AG04450 (cell line): ENCODE data around the gene MTF2. TPM values are rescaled to one million over a fixed set of nuclear protein-coding genes. Genes with fewer than 3 reads are reported as not detected.
"Not testable (repeated sequence)": the region's sequence is repeated elsewhere in the genome, so short reads cannot be mapped to it uniquely, and the experiment has no call there.

ENCODE experiments used
- CTCF ChIA-PET: fragments of 300-600, 350-600 bp; formaldehyde crosslinking; extraction: SDS; loops from one replicate; lab custom pipeline; 2022; ENCODE audit warnings: antibody characterized with exemption, inconsistent platforms; lab: Charles Lee
- POLR2A ChIA-PET: fragments of 350-600 bp; formaldehyde crosslinking; extraction: SDS; loops from one replicate; lab custom pipeline; 2021; ENCODE audit warnings: antibody characterized with exemption, inconsistent platforms; lab: Yijun Ruan, JAX
- DNase-seq: peaks from one replicate; pipeline ENCODE4 v3.0.0-alpha.2; 2011; ENCODE audit warnings: low read depth, low spot score
- H3K27ac ChIP-seq: one replicate; pipeline ENCODE4 v1.5.1; 2012; ENCODE audit warnings: low read depth, low read length, control low read depth
- H3K27me3 ChIP-seq: one replicate; pipeline ENCODE4 v1.6.0; 2012; ENCODE audit warnings: low read length; ENCODE audit not compliant: control insufficient read depth, insufficient read depth
- H3K4me3 ChIP-seq: 2 replicates; pipeline ENCODE4 v1.5.1; 2011; ENCODE audit warnings: mild to moderate bottlenecking, low read depth, low read length, control low read depth
- H3K9me3 ChIP-seq: 2 replicates; pipeline ENCODE4 v1.5.1; 2012; ENCODE audit warnings: low read length; ENCODE audit not compliant: control insufficient read depth, insufficient read depth
- polyA plus RNA-seq: library from polyadenylated mRNA; depleted of rRNA; stranded (reverse); fragments of >200 nt; gene quantifications from 2 replicates; pipeline ENCODE4 v1.2.3, GENCODE V29; 2011
- TF ChIP-seq, protein P1 (sequence below): IDR thresholded peaks from 2 replicates; pipeline ENCODE4 v1.5.1; 2011; ENCODE audit warnings: low read depth, low read length, control low read depth, inconsistent platforms

The MTF2 gene
- polyA plus RNA-seq, 1 experiment = 23.9 TPM

DNA sequence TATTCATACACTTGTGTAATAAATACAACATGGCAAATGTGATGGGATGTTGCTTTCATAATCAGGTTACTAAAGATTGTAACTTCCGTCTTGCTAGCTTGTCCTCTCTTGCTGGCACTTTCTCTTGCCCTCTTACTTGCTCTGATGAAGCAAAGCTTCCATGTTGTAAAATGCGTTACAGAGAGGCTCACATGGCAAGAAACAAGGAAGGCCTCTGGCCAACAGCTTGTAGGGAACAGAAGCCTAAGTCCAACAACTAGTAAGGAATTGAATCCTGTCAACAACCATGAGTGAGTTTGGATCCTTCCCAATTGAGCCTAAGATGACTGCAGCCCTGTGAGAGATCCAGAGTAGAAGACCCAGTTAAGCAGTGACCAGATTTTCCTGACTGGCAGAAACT is 85.7 kb downstream of the MTF2 start:
- TF ChIP-seq, protein P1, sequence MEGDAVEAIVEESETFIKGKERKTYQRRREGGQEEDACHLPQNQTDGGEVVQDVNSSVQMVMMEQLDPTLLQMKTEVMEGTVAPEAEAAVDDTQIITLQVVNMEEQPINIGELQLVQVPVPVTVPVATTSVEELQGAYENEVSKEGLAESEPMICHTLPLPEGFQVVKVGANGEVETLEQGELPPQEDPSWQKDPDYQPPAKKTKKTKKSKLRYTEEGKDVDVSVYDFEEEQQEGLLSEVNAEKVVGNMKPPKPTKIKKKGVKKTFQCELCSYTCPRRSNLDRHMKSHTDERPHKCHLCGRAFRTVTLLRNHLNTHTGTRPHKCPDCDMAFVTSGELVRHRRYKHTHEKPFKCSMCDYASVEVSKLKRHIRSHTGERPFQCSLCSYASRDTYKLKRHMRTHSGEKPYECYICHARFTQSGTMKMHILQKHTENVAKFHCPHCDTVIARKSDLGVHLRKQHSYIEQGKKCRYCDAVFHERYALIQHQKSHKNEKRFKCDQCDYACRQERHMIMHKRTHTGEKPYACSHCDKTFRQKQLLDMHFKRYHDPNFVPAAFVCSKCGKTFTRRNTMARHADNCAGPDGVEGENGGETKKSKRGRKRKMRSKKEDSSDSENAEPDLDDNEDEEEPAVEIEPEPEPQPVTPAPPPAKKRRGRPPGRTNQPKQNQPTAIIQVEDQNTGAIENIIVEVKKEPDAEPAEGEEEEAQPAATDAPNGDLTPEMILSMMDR = no peak
- H3K4me3 ChIP-seq = no peak overlapping the region
- H3K27me3 ChIP-seq = no peaks in the 10 kb centered on the region
- ChIA-PET CTCF (interaction anchor here (0.6 kb wide), 1 partner anchor 55 kb away, joined by 3 read pairs; no protein-coding TSS in a partner anchor), POLR2A (interaction anchor here (0.6 kb wide), 1 partner anchor 86 kb away, joined by 3 read pairs; the partner anchor contains the start of gene MTF2)
- H3K9me3 ChIP-seq = 0 out of 2 replicates have a peak, but pooled peaks cover under 1% of the 10 kb centered on the region
- DNase-seq = no peak
- no peak overlapping the region for H3K27ac ChIP-seq

DNA sequence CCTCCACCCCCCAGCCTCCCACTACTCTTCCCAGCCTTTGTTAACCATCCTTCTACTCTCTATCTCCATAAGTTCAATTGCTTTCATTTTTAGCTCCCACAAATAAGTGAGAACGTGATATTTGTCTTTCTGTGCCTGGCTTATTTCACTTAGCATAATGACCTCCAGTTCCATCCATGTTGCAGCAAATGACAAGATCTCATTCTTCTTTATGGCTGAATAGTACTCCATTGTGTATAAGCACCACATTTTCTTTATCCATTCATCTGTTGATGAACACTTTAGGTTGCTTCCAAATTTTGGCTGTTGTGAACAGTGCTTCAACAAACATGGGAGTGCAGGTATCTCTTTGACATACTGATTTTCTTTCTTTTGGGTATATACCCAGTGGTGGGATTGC is 86.8 kb downstream of the MTF2 start:
- POLR2A ChIA-PET = not testable (repeated sequence)

DNA sequence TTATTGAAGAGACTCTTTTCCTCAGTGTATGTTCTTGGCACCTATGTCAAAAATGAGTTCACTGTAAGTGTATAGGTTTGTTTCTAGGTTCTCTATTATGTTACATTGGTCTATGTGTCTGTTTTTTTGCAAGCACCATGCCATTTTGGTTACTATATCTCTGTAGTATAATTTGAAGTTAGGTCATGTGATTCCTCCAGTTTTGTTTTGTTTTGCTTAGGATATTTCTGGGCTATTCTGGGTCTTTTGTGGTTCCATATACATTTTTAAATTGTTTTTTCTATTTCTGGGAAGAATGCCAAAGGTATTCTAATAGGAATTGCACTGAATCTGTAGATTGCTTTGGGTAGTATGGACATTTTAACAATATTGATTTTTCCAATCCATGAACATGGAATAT is 87.9 kb downstream of the MTF2 start:
- ChIA-PET CTCF (no interaction called here), POLR2A (no interaction called here)
- Histone ChIP-seq H3K27ac (no peak overlapping the region), H3K27me3 (no peaks in the 10 kb centered on the region), H3K9me3 (peaks cover 8% of the 10 kb centered on the region), H3K4me3 (no peak overlapping the region)
- TF ChIP-seq, protein P1 = no peak
- no peak for DNase-seq

More for the DNA sequence above, 86.8 kb downstream of the MTF2 start:
- DNase-seq, H3K27ac ChIP-seq, CTCF ChIA-PET, H3K9me3 ChIP-seq, H3K4me3 ChIP-seq, H3K27me3 ChIP-seq: not testable (repeated sequence)

DNA sequence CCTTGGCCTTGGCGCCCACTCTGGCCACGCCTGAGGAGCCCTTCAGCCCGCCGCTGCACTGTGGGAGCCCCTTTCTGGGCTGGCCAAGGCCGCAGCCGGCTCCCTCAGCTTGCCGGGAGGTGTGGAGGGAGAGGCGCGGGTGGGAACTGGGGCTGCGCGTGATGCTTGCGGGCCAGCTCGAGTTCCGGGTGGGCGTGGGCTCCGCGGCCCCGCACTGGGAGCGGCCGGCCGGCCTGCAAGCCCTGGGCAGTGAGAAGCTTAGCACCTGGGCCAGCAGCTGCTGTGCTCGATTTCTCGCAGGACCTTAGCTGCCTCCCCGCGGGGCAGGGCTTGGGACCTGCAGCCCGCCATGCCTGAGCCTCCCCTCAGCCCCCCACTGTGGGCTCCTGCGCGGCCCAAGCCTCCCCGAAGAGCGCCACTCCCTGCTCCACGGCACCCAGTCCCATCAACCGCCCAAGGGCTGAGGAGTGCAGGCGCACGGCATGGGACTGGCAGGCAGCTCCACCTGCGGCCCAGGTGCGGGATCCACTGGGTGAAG is 91.1 kb downstream of the MTF2 start:
- DNase-seq, H3K9me3 ChIP-seq, POLR2A ChIA-PET, H3K4me3 ChIP-seq, H3K27ac ChIP-seq, H3K27me3 ChIP-seq: not testable (repeated sequence)
- CTCF ChIA-PET = interaction anchor here (0.9 kb wide), 1 partner anchor 311 kb away, joined by 3 read pairs; no protein-coding TSS in a partner anchor

DNA sequence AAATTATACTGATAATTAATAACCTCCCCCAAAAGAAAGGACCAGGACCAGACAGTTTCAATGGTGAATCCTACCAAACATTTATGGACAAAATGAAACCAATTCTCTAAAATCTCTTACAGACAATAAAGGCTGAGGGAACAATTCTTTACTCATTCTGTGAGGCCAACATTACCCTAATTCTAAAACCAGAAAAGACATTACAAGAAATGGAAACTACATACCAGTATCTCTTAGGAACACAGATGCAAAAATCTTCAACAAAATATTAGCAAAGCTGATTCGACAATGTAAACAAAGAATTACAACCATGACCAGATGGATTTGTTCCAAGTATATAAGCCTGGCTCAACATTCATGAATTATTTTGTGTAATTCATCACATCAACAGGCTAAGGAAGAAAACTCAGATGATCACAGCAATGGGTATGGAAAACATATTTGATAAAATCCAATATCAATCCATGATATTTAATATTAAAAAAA is 92.5 kb downstream of the MTF2 start:
- no peak overlapping the region for H3K4me3 ChIP-seq
- H3K27ac ChIP-seq = no peak overlapping the region
- H3K9me3 ChIP-seq = peaks cover 8% of the 10 kb centered on the region
- DNase-seq = no peak
- H3K27me3 ChIP-seq = no peaks in the 10 kb centered on the region
- TF ChIP-seq, protein P1 = no peak
- ChIA-PET POLR2A (no interaction called here), CTCF (no interaction called here)

DNA sequence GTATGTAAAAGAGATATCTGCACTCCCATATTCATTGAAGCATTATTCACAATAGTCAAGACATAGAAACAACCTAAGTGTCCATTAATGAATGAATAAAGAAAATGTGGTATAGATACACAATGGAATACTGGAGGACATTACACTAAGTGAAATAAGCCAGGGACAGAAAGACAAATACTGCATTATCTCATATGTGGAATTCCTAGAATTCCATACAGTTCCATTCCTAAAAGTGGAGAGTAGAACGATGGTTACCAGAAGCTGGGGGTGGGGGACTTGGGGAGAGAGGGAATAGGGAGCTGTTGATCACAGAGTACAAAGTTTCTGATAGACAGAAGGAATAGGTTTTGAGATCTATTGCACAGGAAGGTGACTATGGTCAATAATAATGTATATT is 93.7 kb downstream of the MTF2 start:
- H3K27ac ChIP-seq = no peak overlapping the region
- TF ChIP-seq, protein P1 = no peak
- ChIA-PET CTCF (no interaction called here), POLR2A (interaction anchor here (0.6 kb wide), 1 partner anchor 157 kb away, joined by 5 read pairs; no protein-coding TSS in a partner anchor)
- no peaks in the 10 kb centered on the region for H3K27me3 ChIP-seq
- no peak for DNase-seq
- H3K9me3 ChIP-seq = peaks cover 8% of the 10 kb centered on the region
- H3K4me3 ChIP-seq = no peak overlapping the region

DNA sequence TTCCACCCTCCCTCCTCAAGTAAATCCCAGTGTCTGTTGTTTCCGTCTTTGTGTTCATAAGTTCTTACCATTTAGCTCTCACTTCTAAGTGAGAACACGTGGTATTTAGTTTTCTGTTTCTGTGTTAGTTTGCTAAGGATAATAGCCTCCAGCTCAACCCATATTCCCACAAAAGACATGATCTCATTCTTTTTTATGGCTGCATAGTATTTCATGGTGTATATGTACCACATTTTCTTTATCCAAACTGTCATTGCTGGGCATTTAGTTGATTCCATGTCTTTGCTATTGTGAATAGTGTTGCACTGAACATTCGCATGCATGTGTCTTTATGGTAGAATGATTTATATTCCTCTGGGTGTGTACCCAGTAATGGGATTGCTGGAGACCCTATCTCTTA is 95.6 kb downstream of the MTF2 start:
- CTCF ChIA-PET, H3K27ac ChIP-seq, DNase-seq, H3K4me3 ChIP-seq, POLR2A ChIA-PET, H3K9me3 ChIP-seq, H3K27me3 ChIP-seq: not testable (repeated sequence)
